K562 (cell line): ENCODE measurements around the gene PRKG2. TPM values are rescaled to one million over a fixed set of nuclear protein-coding genes. Genes with fewer than 3 reads are reported as not detected.

ENCODE experiments used
- ATAC-seq: fragments of 200-7000 bp; cut with Tn5 transposase; 3 replicates; pipeline ENCODE4 v1.9.1; 2020; ENCODE audit warnings: moderate library complexity
- BruUV-seq: library from RNA; stranded (reverse); fragments of 400-500 nt; replicated peaks from 2 replicates; lab custom pipeline; 2021; lab: Mats Ljungman, UMichigan
- CTCF ChIA-PET: fragments of 300-600 bp; formaldehyde crosslinking; extraction: SDS; loops from one replicate; lab custom pipeline; 2021; ENCODE audit warnings: low intra/inter-chr PET ratio; lab: Yijun Ruan, JAX
- POLR2A ChIA-PET: fragments of 300-600, 350-650 bp; sonication (Branson Sonifier 250); formaldehyde crosslinking; extraction: SDS; loops from one replicate; lab custom pipeline; 2021; ENCODE audit warnings: antibody characterized with exemption, inconsistent platforms; lab: Yijun Ruan, JAX
- DNase-seq, 4 experiments: peaks; one replicate each; pipeline versions ENCODE4 v3.0.0 to v3.0.0-alpha.2; 2011 to 2018; ENCODE audit warnings: low spot score in 3 of 4, mixed read lengths in 3 of 4; ENCODE audit errors: extremely low read depth in 1 of 4
- FAIRE-seq: peaks from 2 replicates; lab custom pipeline; 2011; peaks lifted over from hg19 to GRCh38; lab: Jason Lieb, UNC
- H2AFZ ChIP-seq: 2 replicates; pipeline ENCODE4 v1.6.0; 2011; ENCODE audit warnings: low read depth, low read length, control low read depth, inconsistent platforms
- H3K27ac ChIP-seq: fragments of 200-600 bp; 3 replicates; pipeline ENCODE4 v1.8.0; 2011; ENCODE audit warnings: low read depth, mild to moderate bottlenecking, control low read depth, inconsistent platforms, low read length, moderate library complexity, mixed read lengths; ENCODE audit errors: extremely low read depth
- H3K27me3 ChIP-seq, 2 experiments: fragments of 300-600 bp in 1 of 2; 2 replicates in 1 of 2; 3 replicates in 1 of 2; pipeline versions ENCODE4 v1.6.0 to v1.8.0; 2011; ENCODE audit warnings: inconsistent platforms in 2 of 2, low read length in 2 of 2, mild to moderate bottlenecking in 1 of 2, mixed read lengths in 1 of 2, moderate library complexity in 1 of 2; ENCODE audit not compliant: control insufficient read depth in 2 of 2, insufficient read depth in 2 of 2
- H3K36me3 ChIP-seq: fragments of 300-600 bp; 3 replicates; pipeline ENCODE4 v1.8.0; 2011; ENCODE audit warnings: mild to moderate bottlenecking, low read length, inconsistent platforms; ENCODE audit not compliant: control insufficient read depth, insufficient read depth
- H3K4me1 ChIP-seq, 2 experiments: fragments of 200-600 bp in 1 of 2; replicated peaks in 1 of 2; 2 replicates in 1 of 2; 3 replicates in 1 of 2; pipeline versions ENCODE4 v1.5.1 to v1.8.0; 2011; ENCODE audit warnings: inconsistent platforms in 2 of 2, low read length in 2 of 2, mild to moderate bottlenecking in 1 of 2, mixed read lengths in 1 of 2, moderate library complexity in 1 of 2; ENCODE audit not compliant: control insufficient read depth in 2 of 2, insufficient read depth in 2 of 2
- H3K4me2 ChIP-seq: 2 replicates; pipeline ENCODE4 v1.6.1; 2011; ENCODE audit warnings: low read length, control low read depth, inconsistent platforms, mixed read lengths; ENCODE audit not compliant: insufficient read depth
- H3K4me3 ChIP-seq: fragments of 200-600 bp; sonication (generic), shearing (Covaris generic); 2 replicates; pipeline ENCODE4 v1.5.1; 2016; ENCODE audit warnings: control low read depth, inconsistent platforms
- H3K79me2 ChIP-seq: fragments of 200-600 bp; 3 replicates; pipeline ENCODE4 v1.8.0; 2011; ENCODE audit warnings: low read length, inconsistent platforms; ENCODE audit not compliant: control insufficient read depth, insufficient read depth
- H3K9ac ChIP-seq, 2 experiments: 2 replicates each; pipeline versions ENCODE4 v1.6.0 to v1.6.1; 2011; ENCODE audit warnings: low read depth in 2 of 2, low read length in 2 of 2, control low read depth in 1 of 2, inconsistent platforms in 1 of 2, mild to moderate bottlenecking in 1 of 2, mixed read lengths in 1 of 2; ENCODE audit not compliant: insufficient read depth in 1 of 2
- H3K9me1 ChIP-seq: one replicate; pipeline ENCODE4 v1.6.0; 2011; ENCODE audit warnings: inconsistent platforms, mild to moderate bottlenecking, low read length, moderate library complexity; ENCODE audit not compliant: control insufficient read depth, insufficient read depth
- H3K9me3 ChIP-seq: replicated peaks from 2 replicates; pipeline ENCODE4 v1.5.1; 2011; ENCODE audit warnings: low read depth, low read length, inconsistent platforms; ENCODE audit not compliant: control insufficient read depth, insufficient read depth
- H4K20me1 ChIP-seq: replicated peaks from 2 replicates; pipeline ENCODE4 v1.6.1; 2011; ENCODE audit warnings: low read length, inconsistent platforms, mixed read lengths; ENCODE audit not compliant: control insufficient read depth, insufficient read depth
- ATF3 ChIP-seq, 2 experiments: fragments of 450-650 bp in 1 of 2; sonication (generic) in 1 of 2; formaldehyde crosslinking in 1 of 2; IDR thresholded peaks in 1 of 2; conservative IDR thresholded peaks in 1 of 2; 2 replicates each; pipeline versions ENCODE4 v1.6.1 to v1.8.1; 2016 to 2023; ENCODE audit warnings: mild to moderate bottlenecking in 2 of 2, moderate library complexity in 2 of 2, inconsistent platforms in 1 of 2, missing genetic modification reagents in 1 of 2
- BDP1 ChIP-seq: IDR thresholded peaks from 3 replicates; pipeline ENCODE4 v1.6.1; 2011; ENCODE audit not compliant: insufficient read length, insufficient read depth
- DPF2 ChIP-seq: fragments of 450-650 bp; IDR thresholded peaks from 2 replicates; pipeline ENCODE4 v1.6.1; 2016
- EP400 ChIP-seq: fragments of 450-650 bp; IDR thresholded peaks from 2 replicates; pipeline ENCODE4 v1.6.1; 2017; ENCODE audit warnings: antibody characterized with exemption, mild to moderate bottlenecking, moderate library complexity
- FOXM1 ChIP-seq, 2 experiments: fragments of 450-650 bp in 1 of 2; sonication (generic) in 1 of 2; formaldehyde crosslinking in 1 of 2; IDR thresholded peaks; 2 replicates each; pipeline versions ENCODE4 v1.6.1 to v1.9.0; 2017 to 2022; ENCODE audit warnings: low read depth in 2 of 2, mild to moderate bottlenecking in 2 of 2, missing genetic modification reagents in 1 of 2, moderate library complexity in 1 of 2
- MAFF ChIP-seq: IDR thresholded peaks from 2 replicates; pipeline ENCODE4 v1.6.1; 2012; ENCODE audit warnings: low read length, improper control_type of control experiment
- MAZ ChIP-seq, 2 experiments: fragments of 450-650 bp in 1 of 2; sonication (generic) in 1 of 2; formaldehyde crosslinking; IDR thresholded peaks in 1 of 2; conservative IDR thresholded peaks in 1 of 2; 2 replicates each; pipeline versions ENCODE4 v1.4.0 to v1.5.0; 2020; ENCODE audit warnings: mild to moderate bottlenecking in 1 of 2, missing genetic modification reagents in 1 of 2
- MED1 ChIP-seq: sonication (generic); formaldehyde crosslinking; IDR thresholded peaks from 2 replicates; pipeline ENCODE4 v1.8.1; 2023; ENCODE audit warnings: missing genetic modification reagents, borderline replicate concordance
- PTBP1 ChIP-seq: fragments of 200-400 bp; formaldehyde crosslinking; IDR thresholded peaks from 2 replicates; pipeline ENCODE4 v1.6.1; 2017; ENCODE audit warnings: low read depth, low read length
- PYGO2 ChIP-seq: fragments of 450-650 bp; IDR thresholded peaks from 2 replicates; pipeline ENCODE4 v1.6.1; 2016; ENCODE audit warnings: mild to moderate bottlenecking, missing genetic modification characterization, moderate library complexity, missing compliant biosample characterization
- SP1 ChIP-seq: sonication (generic); formaldehyde crosslinking; IDR thresholded peaks from 2 replicates; pipeline ENCODE4 v1.8.1; 2022; ENCODE audit warnings: mild to moderate bottlenecking, missing genetic modification reagents
- ZFP91 ChIP-seq: sonication (generic); formaldehyde crosslinking; IDR thresholded peaks from 2 replicates; pipeline ENCODE4 v1.8.0; 2022; ENCODE audit warnings: mild to moderate bottlenecking, missing genetic modification reagents
- ZNF551 ChIP-seq: fragments of 250-450 bp; sonication (Bioruptor Pico); IDR thresholded peaks from 2 replicates; pipeline ENCODE4 v1.5.0; 2021; ENCODE audit warnings: mild to moderate bottlenecking, moderate library complexity
- WGBS: fragments of 100-300 bp; shearing (Covaris generic); methylation state at CpG from one replicate; pipeline ENCODE4 v1.1.6; 2016; ENCODE audit warnings: low coverage, mixed read lengths; ENCODE audit not compliant: insufficient coverage; ENCODE audit errors: missing lambda C conversion rate; 5-methylcytosine and 5-hydroxymethylcytosine counted together
- in situ Hi-C: fragments of 300-500 bp; cut with MboI; formaldehyde crosslinking; loops from 4 replicates; pipeline ENCODE4 v1.15.0; 2018; ENCODE audit warnings: inconsistent platforms, mixed read lengths
- intact Hi-C: fragments of 100-400 bp; cut with micrococcal nuclease; formaldehyde crosslinking; loops from 2 replicates; pipeline ENCODE4 v1.14.2; 2022
- polyA plus RNA-seq, 8 experiments: library from polyadenylated mRNA; depleted of rRNA in 4 of 8; stranded (reverse) in 5 of 8; unstranded in 3 of 8; fragments of >200 nt; fragmentation: Nextera tagmentation in 2 of 8; fragmentation: Illumina TruSeq in 1 of 8; extraction: Ambion mirVana in 2 of 8; extraction: Trizol in 1 of 8; gene quantifications; 2 replicates each; pipeline versions ENCODE4 v1.2.1 to v1.2.3, GENCODE V29; 2011 to 2014; ENCODE audit warnings: inconsistent platforms in 1 of 8, missing spikeins in 1 of 8
- total RNA-seq, 7 experiments: library from RNA; depleted of rRNA in 6 of 7; stranded (reverse); fragments of >200 nt in 6 of 7; fragmentation: Illumina TruSeq in 2 of 7; extraction: Trizol in 2 of 7; gene quantifications; 2 replicates each; pipeline versions ENCODE4 v1.2.1 to v1.2.3, GENCODE V29; 2011 to 2021; ENCODE audit warnings: low replicate concordance in 1 of 7

PRKG2 gene
- total and polyA plus RNA-seq, 9 of the 15 experiments (the other 6 are each of a cell fraction or from before 2014, with no cell fraction given) = 0.01 to 0.68 (median 0.34) TPM

- TF ChIP-seq MAZ (CRISPR knock-in tag; conservative IDR thresholded peaks at IDR 0.05 in 1 of 2, IDR thresholded peaks at IDR 0.05 in 1 of 2) = no peak
- no peak for TF ChIP-seq DPF2
- no peak for TF ChIP-seq EP400
- no peak for TF ChIP-seq ATF3 (IDR thresholded peaks at IDR 0.05)
- no peak for TF ChIP-seq ATF3 (CRISPR knock-in tag; conservative IDR thresholded peaks at IDR 0.05)
- TF ChIP-seq ZNF551 (CRISPR knock-in tag) = no peak
- TF ChIP-seq MED1 = no peak
Measured at GRCh38 chr4:81061344-81061730, 153.7 kb downstream of the PRKG2 start (continued).

- 0% methylated on average over 6 of the region's 6 CpGs for whole genome bisulfite sequencing
- FAIRE-seq (no peak), ATAC-seq (no peak), DNase-seq (no peak)
- Histone ChIP-seq H3K4me1 (no peaks in the 10 kb centered on the region), H3K27ac (no peak overlapping the region), H3K36me3 (no peaks in the 10 kb centered on the region), H3K79me2 (no peaks in the 10 kb centered on the region), H4K20me1 (no peaks in the 10 kb centered on the region), H3K4me2 (no peak overlapping the region), H3K27me3 (no peaks in the 10 kb centered on the region), H3K9me1 (no peaks in the 10 kb centered on the region), H3K4me3 (no peak overlapping the region), H2AFZ (no peak overlapping the region), H3K9ac (no peak overlapping the region), H3K9me3 (no peaks in the 10 kb centered on the region)
- in situ Hi-C loops (no loop called here), intact Hi-C loops (no loop called here)
- ChIA-PET POLR2A (no interaction called here), CTCF (no interaction called here)
- TF ChIP-seq SP1 (CRISPR knock-in tag) (no peak), PTBP1 (no peak), ZFP91 (CRISPR knock-in tag) (no peak), FOXM1 (IDR thresholded peaks at IDR 0.05; ENCODE audit: low read depth) (no peak), FOXM1 (CRISPR knock-in tag; IDR thresholded peaks at IDR 0.05; ENCODE audit: low read depth) (no peak), EP400 (no peak), MAFF (no peak), PYGO2 (no peak), BDP1 (no peak)
- BruUV-seq = no TSS peak
Measured at GRCh38 chr4:81060587-81061343, 154.3 kb downstream of the PRKG2 start.
